ENCODE measurements around the gene FLNA.

GRCh38 chrX:154321594-154321993, 52.8 kb downstream of the FLNA start:
- TF ChIP-seq GLIS3 (CRISPR knock-in tag; IDR thresholded peaks at IDR 0.05), result no peak
- TF ChIP-seq ESRRG (CRISPR knock-in tag; IDR thresholded peaks at IDR 0.05), result no peak
